GM23338 (cell line): ENCODE measurements around the gene EEF1AKMT2.

Experiments
- CREB1 ChIP-seq: fragments of 250-450 bp; sonication (Bioruptor Pico); IDR thresholded peaks from 2 replicates; pipeline ENCODE4 v1.5.0; 2020; ENCODE audit warnings: low read depth, mild to moderate bottlenecking, moderate library complexity
- CTCF ChIP-seq, 2 experiments: fragments of 200-600 bp in 1 of 2; sonication (generic) in 1 of 2; conservative IDR thresholded peaks; 2 replicates each; pipeline versions ENCODE4 v1.5.1 to v1.6.1; 2016 to 2017; ENCODE audit warnings: antibody characterized with exemption in 2 of 2, low read depth in 2 of 2, mild to moderate bottlenecking in 2 of 2, moderate library complexity in 1 of 2
- ETS1 ChIP-seq: IDR thresholded peaks from 2 replicates; pipeline ENCODE4 v1.6.1; 2016; ENCODE audit warnings: antibody characterized with exemption
- EZH2 ChIP-seq: fragments of 200-600 bp; sonication (generic); IDR thresholded peaks from one replicate; pipeline ENCODE4 v1.8.0; 2017; ENCODE audit warnings: antibody characterized with exemption, mild to moderate bottlenecking, low read depth; ENCODE audit not compliant: unreplicated experiment
- EZH2phosphoT487 ChIP-seq: fragments of 200-600 bp; sonication (generic); IDR thresholded peaks from one replicate; pipeline ENCODE4 v1.8.1; 2018; ENCODE audit warnings: antibody characterized with exemption; ENCODE audit not compliant: unreplicated experiment
- JUNB ChIP-seq: IDR thresholded peaks from one replicate; pipeline ENCODE4 v1.6.1; 2016; ENCODE audit warnings: antibody characterized with exemption; ENCODE audit not compliant: unreplicated experiment
- NANOG ChIP-seq: IDR thresholded peaks from 2 replicates; pipeline ENCODE4 v1.6.1; 2016; ENCODE audit warnings: antibody characterized with exemption, borderline replicate concordance
- POLR2AphosphoS5 ChIP-seq: IDR thresholded peaks from 2 replicates; pipeline ENCODE4 v1.6.1; 2016; ENCODE audit warnings: antibody characterized with exemption, low read depth
- REST ChIP-seq: IDR thresholded peaks from one replicate; pipeline ENCODE4 v1.6.1; 2018; ENCODE audit warnings: antibody characterized with exemption; ENCODE audit not compliant: unreplicated experiment
- STAT1 ChIP-seq: IDR thresholded peaks from one replicate; pipeline ENCODE4 v1.6.1; 2016; ENCODE audit warnings: antibody characterized with exemption; ENCODE audit not compliant: unreplicated experiment
- ZNF114 ChIP-seq: fragments of 250-450 bp; sonication (Bioruptor Pico); IDR thresholded peaks from 2 replicates; pipeline ENCODE4 v1.5.0; 2020; ENCODE audit warnings: mild to moderate bottlenecking, moderate library complexity
- ZNF331 ChIP-seq: fragments of 250-450 bp; sonication (Bioruptor Pico); IDR thresholded peaks from 2 replicates; pipeline ENCODE4 v1.5.0; 2020; ENCODE audit warnings: low read depth, mild to moderate bottlenecking, moderate library complexity
- ZNF462 ChIP-seq: fragments of 250-450 bp; sonication (Bioruptor Pico); IDR thresholded peaks from 2 replicates; pipeline ENCODE4 v1.5.0; 2020; ENCODE audit warnings: mild to moderate bottlenecking, moderate library complexity

- no peak for TF ChIP-seq CTCF (conservative IDR thresholded peaks at IDR 0.05; ENCODE audit: low read depth in 2 of 2)
- no peak for TF ChIP-seq EZH2
- no peak for TF ChIP-seq REST
- TF ChIP-seq CREB1 (CRISPR knock-in tag), result no peak
- TF ChIP-seq POLR2AphosphoS5, result no peak
- TF ChIP-seq STAT1, result no peak
- no peak for TF ChIP-seq ZNF331 (CRISPR knock-in tag)
- no peak for TF ChIP-seq EZH2phosphoT487
- no peak for TF ChIP-seq JUNB
- TF ChIP-seq ZNF114 (CRISPR knock-in tag), result no peak
- no peak for TF ChIP-seq ETS1
- no peak for TF ChIP-seq ZNF462 (CRISPR knock-in tag)
- no peak for TF ChIP-seq NANOG
These were observed 49.7 kb downstream of the EEF1AKMT2 start for GRCh38 chr10:124741922-124742412.
